GM21390 (cell line): ENCODE measurements around the gene GPC6.

Experiments used
- ATAC-seq: cut with Tn5 transposase; IDR thresholded peaks from one replicate; pipeline ENCODE4 v1.9.1; 2021; ENCODE audit not compliant: unreplicated experiment

The GPC6 gene

GRCh38 chr13:93899981-93900380, 673.4 kb downstream of the GPC6 start:
- no peak for ATAC-seq

- no peak for ATAC-seq
Observed at GRCh38 chr13:93900731-93901130, 674.1 kb downstream of the GPC6 start.

- ATAC-seq: no peak
Observed at GRCh38 chr13:93903909-93904308, 677.3 kb downstream of the GPC6 start.

GRCh38 chr13:93915269-93915809, 688.7 kb downstream of the GPC6 start:
- ATAC-seq: no peak

- ATAC-seq: no peak
Observed at GRCh38 chr13:93922063-93922855, 695.7 kb downstream of the GPC6 start.

- no peak for ATAC-seq
Observed at GRCh38 chr13:93925990-93926389, 699.4 kb downstream of the GPC6 start.

- no peak for ATAC-seq
Observed at GRCh38 chr13:93926425-93926824, 699.8 kb downstream of the GPC6 start.

GRCh38 chr13:93927431-93927830, 700.8 kb downstream of the GPC6 start:
- no peak for ATAC-seq

GRCh38 chr13:93932901-93933300, 706.3 kb downstream of the GPC6 start:
- no peak for ATAC-seq

- no peak for ATAC-seq
Observed at GRCh38 chr13:93936901-93937300, 710.3 kb downstream of the GPC6 start.

GRCh38 chr13:93941444-93941843, 714.8 kb downstream of the GPC6 start:
- ATAC-seq: no peak

GRCh38 chr13:93942016-93942415, 715.4 kb downstream of the GPC6 start:
- no peak for ATAC-seq

GRCh38 chr13:93945621-93946020, 719.0 kb downstream of the GPC6 start:
- no peak for ATAC-seq

- ATAC-seq: no peak
Observed at GRCh38 chr13:93946994-93947393, 720.4 kb downstream of the GPC6 start.

GRCh38 chr13:93947651-93948050, 721.0 kb downstream of the GPC6 start:
- no peak for ATAC-seq

GRCh38 chr13:93948162-93948922, 721.7 kb downstream of the GPC6 start:
- ATAC-seq: no peak

- ATAC-seq: no peak
Observed at GRCh38 chr13:93951108-93951507, 724.5 kb downstream of the GPC6 start.

GRCh38 chr13:93951951-93952350, 725.3 kb downstream of the GPC6 start:
- no peak for ATAC-seq

- ATAC-seq: no peak
Observed at GRCh38 chr13:93953841-93954240, 727.2 kb downstream of the GPC6 start.

- no peak for ATAC-seq
Observed at GRCh38 chr13:93955904-93956303, 729.3 kb downstream of the GPC6 start.

GRCh38 chr13:93956426-93956825, 729.8 kb downstream of the GPC6 start:
- no peak for ATAC-seq

- no peak for ATAC-seq
Observed at GRCh38 chr13:93957371-93957770, 730.8 kb downstream of the GPC6 start.
